ENCODE measurements around the gene ESPN. TPM values are rescaled to one million over a fixed set of nuclear protein-coding genes. Genes with fewer than 3 reads are reported as not detected.

Gene ESPN
- total RNA-seq, 4 donors from 2014 or later, result 0.47 to 0.92 (median 0.81) TPM; not detected in 1

DNA sequence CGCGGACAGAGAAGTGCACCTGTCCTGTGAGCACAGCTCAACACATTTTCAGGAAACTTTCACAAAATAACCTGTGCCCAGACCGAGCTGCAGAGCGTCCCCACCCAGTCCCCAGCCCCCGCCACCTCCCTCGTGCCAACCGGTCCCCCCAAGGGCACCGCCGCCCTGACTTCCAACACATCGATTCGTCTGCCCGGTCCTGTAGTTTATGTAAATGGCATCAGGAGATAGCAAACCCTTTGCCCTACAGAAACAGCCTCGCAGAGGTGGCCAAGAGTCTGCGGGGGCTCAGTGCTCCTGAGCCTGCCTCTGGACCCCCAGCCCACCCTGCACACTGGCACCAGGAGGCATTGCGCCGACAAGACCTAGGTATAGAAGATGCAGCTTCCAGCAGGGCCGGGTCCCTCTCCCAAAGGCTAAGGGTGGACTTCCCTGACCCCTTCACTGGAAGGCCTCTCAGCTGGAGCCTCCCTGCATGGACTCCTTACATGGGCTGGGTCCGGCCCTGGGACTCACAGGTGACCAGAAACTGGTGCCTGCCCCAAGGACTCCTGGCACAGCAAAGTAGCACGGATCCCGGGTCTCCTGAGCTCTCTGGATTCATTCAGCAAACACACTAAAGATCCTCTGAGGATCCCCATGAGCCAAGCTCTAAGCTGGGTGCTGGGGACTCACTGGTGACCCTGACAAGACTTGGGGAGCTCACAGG lies 73.4 kb downstream of the ESPN start:
- H3K4me3 ChIP-seq, result peak overlapping the region; percentile 39 to 70
- WGBS, 2 donors (ENCODE audit: low coverage in 1 of 2), result no CpG with 5 or more reads among the region's 20 CpGs
- TF ChIP-seq POLR2AphosphoS5 (IDR thresholded peaks at IDR 0.05), result no peak
- TF ChIP-seq EP300 (IDR thresholded peaks at IDR 0.05), result no peak
- no peak for ATAC-seq
- H3K9me3 ChIP-seq, result no peaks in the 10 kb centered on the region
- H3K4me1 ChIP-seq, result peaks cover 0 to 51% (median 16%) of the 10 kb centered on the region in 3 donors
- H3K27me3 ChIP-seq, result peaks cover 3% of the 10 kb centered on the region
- peak overlapping the region in 3 of 4 donors; percentile 62 to 74 (median 68) for H3K27ac ChIP-seq
- H3K36me3 ChIP-seq, result no peaks in the 10 kb centered on the region

DNA sequence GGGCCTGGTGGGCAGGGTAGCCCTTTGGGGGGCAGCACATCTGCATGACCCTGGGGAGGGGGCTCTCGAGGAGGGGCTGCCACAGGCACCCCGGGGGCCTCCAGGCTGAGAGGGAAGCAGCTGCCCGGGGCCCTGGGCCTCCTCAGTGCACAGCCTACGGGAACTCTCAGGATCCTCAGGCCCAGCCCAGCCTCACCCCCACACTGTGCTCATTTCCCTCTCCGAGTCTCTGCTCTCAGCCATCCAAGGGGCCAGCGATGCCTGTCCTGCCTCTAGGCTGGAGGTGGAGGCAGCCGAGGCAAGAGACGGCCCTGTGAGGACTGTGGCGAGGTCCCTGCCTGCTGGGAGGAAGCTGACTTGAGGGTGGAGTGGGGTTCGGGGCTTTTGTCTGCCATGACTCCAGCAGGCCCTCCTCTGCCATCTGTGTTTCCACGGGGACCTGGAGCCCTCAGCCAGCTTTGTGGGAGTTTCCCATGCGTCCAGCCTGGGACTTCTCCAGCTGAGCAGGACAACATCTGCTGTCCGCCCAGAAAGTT lies 74.1 kb downstream of the ESPN start:
- Histone ChIP-seq H3K4me3 (no peak overlapping the region), H3K9me3 (no peaks in the 10 kb centered on the region), H3K27me3 (peaks cover 3% of the 10 kb centered on the region), H3K27ac (no peak overlapping the region), H3K36me3 (no peaks in the 10 kb centered on the region), H3K4me1 (peaks cover 0 to 51% (median 16%) of the 10 kb centered on the region in 3 donors)
- no CpG with 5 or more reads among the region's 13 CpGs for WGBS, 2 donors (ENCODE audit: low coverage in 1 of 2)
- TF ChIP-seq EP300 (IDR thresholded peaks at IDR 0.05), result no peak
- no peak for TF ChIP-seq POLR2AphosphoS5 (IDR thresholded peaks at IDR 0.05)
- TF ChIP-seq, protein P1, sequence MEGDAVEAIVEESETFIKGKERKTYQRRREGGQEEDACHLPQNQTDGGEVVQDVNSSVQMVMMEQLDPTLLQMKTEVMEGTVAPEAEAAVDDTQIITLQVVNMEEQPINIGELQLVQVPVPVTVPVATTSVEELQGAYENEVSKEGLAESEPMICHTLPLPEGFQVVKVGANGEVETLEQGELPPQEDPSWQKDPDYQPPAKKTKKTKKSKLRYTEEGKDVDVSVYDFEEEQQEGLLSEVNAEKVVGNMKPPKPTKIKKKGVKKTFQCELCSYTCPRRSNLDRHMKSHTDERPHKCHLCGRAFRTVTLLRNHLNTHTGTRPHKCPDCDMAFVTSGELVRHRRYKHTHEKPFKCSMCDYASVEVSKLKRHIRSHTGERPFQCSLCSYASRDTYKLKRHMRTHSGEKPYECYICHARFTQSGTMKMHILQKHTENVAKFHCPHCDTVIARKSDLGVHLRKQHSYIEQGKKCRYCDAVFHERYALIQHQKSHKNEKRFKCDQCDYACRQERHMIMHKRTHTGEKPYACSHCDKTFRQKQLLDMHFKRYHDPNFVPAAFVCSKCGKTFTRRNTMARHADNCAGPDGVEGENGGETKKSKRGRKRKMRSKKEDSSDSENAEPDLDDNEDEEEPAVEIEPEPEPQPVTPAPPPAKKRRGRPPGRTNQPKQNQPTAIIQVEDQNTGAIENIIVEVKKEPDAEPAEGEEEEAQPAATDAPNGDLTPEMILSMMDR (IDR thresholded peaks at IDR 0.05), result no peak
- no peak for ATAC-seq

DNA sequence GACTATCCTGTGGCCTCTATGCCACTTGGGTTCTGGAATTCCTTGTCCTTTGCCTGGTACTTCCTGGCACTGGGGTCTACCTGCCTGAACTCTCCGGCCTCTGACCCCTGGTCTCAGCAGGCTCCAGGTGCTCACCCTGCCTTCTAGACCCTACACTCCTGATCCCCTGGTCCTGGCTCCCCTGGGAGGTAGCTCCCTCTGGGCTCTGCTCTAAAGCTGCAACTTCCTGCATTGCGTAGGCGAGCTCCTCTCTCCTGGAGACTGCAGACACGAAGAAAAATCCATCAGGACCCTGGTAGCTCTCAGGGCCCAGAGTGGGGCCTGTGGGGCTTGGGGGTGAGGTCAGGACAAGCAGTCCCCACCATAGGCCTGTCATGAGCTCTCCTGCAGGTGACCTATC lies 74.7 kb downstream of the ESPN start:
- 80% methylated on average over 1 of the region's 4 CpGs; no CpG with 5 or more reads in 1 of the 2 donors for WGBS, 2 donors (ENCODE audit: low coverage in 1 of 2)
- H3K27ac ChIP-seq, result no peak overlapping the region

DNA sequence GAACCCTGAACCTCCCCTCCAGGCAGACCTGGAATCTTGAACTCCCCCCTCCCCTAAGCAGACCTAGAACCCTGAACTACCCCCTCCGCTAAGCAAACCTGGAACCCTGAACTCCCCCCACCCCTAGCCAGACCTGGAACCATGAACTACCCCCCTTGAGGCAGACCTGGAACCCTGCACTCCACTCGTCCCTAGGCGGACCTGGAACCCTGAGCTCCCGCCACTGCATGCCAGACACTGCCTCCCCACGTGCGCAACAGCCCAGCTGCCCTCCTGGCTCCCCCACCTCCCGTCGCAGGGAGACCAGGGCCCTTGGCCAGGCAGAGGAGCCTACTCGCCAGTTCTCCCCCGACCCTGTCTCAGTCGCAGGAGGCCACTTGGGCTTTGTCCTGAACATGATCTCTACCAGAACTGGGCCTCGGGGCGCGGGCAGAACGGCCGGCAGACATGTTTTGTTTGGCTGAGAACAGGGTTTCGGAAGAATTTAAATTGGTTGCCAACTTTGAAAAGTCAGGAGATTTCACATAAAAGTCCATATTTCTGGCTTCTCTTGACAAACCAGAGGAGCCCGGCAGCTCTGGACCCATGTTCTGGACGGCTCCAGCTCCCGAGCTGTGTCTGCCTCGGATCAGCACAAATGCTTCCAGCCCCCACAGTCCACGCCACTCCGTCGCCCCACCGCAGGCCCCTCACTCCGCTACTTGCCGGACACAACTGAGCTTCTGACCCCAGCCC lies 76.1 kb downstream of the ESPN start:
- H3K27ac ChIP-seq, result no peak overlapping the region
- no peaks in the 10 kb centered on the region for H3K36me3 ChIP-seq
- peaks cover 0 to 51% (median 16%) of the 10 kb centered on the region in 3 donors for H3K4me1 ChIP-seq
- no peaks in the 10 kb centered on the region for H3K9me3 ChIP-seq
- H3K4me3 ChIP-seq, result no peak overlapping the region
- ATAC-seq, result no peak
- WGBS, 2 donors (ENCODE audit: low coverage in 1 of 2), result 64% methylated on average over 8 of the region's 27 CpGs; no CpG with 5 or more reads in 1 of the 2 donors
- H3K27me3 ChIP-seq, result peaks cover 7% of the 10 kb centered on the region
- TF ChIP-seq, protein P1 (IDR thresholded peaks at IDR 0.05), result no peak
- TF ChIP-seq POLR2A (IDR thresholded peaks at IDR 0.05) (no peak), POLR2AphosphoS5 (IDR thresholded peaks at IDR 0.05) (no peak), EP300 (IDR thresholded peaks at IDR 0.05) (no peak)

More for the DNA sequence above, 74.7 kb downstream of the ESPN start:
- Histone ChIP-seq H3K36me3 (no peaks in the 10 kb centered on the region), H3K9me3 (no peaks in the 10 kb centered on the region), H3K4me1 (peaks cover 0 to 51% (median 16%) of the 10 kb centered on the region in 3 donors), H3K4me3 (no peak overlapping the region), H3K27me3 (peaks cover 3% of the 10 kb centered on the region)
- ATAC-seq, result no peak
- TF ChIP-seq POLR2A (IDR thresholded peaks at IDR 0.05), result no peak
- TF ChIP-seq, protein P1 (IDR thresholded peaks at IDR 0.05), result no peak
- TF ChIP-seq EP300 (IDR thresholded peaks at IDR 0.05), result no peak
- TF ChIP-seq POLR2AphosphoS5 (IDR thresholded peaks at IDR 0.05), result no peak

DNA sequence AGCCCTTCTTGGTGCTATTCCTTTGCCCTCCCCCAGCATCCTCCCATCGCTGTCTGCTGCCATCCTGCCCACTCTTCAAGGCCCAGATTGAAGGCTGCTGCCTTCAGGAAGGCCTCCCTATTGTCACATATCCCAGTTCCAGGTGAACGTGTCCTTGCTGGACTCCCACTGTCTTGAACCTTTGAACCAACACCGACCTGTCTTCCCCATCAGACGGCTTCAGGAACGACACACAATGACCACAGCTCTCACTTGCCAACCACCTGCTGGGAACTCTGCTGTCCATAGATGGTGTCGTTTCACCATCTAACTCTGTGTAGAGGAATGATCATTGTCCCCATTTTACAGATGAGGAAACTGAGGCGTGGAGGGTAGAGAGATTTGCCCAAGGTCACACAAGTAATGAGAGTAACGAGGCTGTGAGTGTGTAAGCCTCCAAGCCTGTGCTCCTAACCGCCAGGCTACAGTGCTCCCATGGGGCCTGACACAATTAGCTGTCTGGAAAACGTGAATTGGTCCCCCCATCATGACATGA lies 76.8 kb downstream of the ESPN start:
- Histone ChIP-seq H3K27me3 (peaks cover 13% of the 10 kb centered on the region), H3K36me3 (no peaks in the 10 kb centered on the region), H3K4me3 (no peak overlapping the region), H3K4me1 (peaks cover 0 to 46% (median 16%) of the 10 kb centered on the region in 3 donors), H3K9me3 (no peaks in the 10 kb centered on the region), H3K27ac (no peak overlapping the region)
- WGBS, 2 donors (ENCODE audit: low coverage in 1 of 2), result 77 to 81% methylated on average over 5 to 8 of the region's 10 CpGs
- no peak for ATAC-seq
- TF ChIP-seq, protein P1 (IDR thresholded peaks at IDR 0.05), result no peak
- TF ChIP-seq EP300 (IDR thresholded peaks at IDR 0.05) (no peak), POLR2AphosphoS5 (IDR thresholded peaks at IDR 0.05) (no peak), POLR2A (IDR thresholded peaks at IDR 0.05) (no peak)

Measured in gastroesophageal sphincter (tissue), 4 donors.